NCI-H128 (cell line): ENCODE results near the gene FCSK.

Experiments used
- DNase-seq: peaks from one replicate; lab custom pipeline; 2025; ENCODE audit not compliant: unreplicated experiment; lab: John Stamatoyannopoulos, UW

FCSK gene

GRCh38 chr16:70453117-70453891 is 1.1 kb upstream of the FCSK start:
- DNase-seq, result no peak

DNA sequence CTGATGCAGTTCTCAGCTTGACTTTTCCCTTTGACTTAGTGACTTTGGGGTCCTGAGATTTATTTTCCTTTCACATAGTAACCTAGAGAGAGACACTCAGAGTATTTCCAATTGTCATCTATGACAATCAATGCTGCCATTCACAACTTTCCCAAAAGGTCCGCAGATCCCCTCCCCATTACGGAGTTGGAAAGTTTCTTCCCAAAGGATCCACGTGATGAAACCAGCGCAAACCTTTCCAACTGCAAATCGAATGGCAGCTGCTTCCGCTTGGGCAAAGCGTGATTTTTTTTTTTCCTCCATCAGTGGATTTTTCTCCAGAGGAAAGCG is 538 bp upstream of the FCSK start:
- no peak for DNase-seq

DNA sequence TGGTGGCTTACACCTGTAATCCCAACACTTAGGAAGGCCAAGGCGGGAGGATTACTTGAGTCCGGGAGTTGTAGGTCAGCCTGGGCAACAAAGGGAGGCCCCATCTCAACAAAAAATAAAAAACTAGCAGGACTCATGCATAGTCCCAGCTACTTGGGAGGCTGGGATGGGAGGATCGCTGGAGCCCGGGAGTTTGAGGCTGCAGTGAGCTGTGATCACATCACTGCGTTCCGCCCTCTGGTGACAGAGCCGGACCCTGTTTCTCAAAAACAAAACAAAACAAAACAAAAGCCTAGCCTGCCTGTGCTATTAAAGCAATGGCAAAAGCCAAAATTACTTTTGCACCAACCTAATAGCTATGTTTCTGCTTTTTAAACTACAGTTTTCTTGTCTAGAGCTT is 1.5 kb downstream of the FCSK start:
- DNase-seq, result no peak

GRCh38 chr16:70457446-70458166 is 3.2 kb downstream of the FCSK start:
- no peak for DNase-seq

GRCh38 chr16:70460737-70461261 is 6.4 kb downstream of the FCSK start:
- DNase-seq, result no peak

- DNase-seq, result no peak
Observed at GRCh38 chr16:70463235-70463634, 8.8 kb downstream of the FCSK start.

DNA sequence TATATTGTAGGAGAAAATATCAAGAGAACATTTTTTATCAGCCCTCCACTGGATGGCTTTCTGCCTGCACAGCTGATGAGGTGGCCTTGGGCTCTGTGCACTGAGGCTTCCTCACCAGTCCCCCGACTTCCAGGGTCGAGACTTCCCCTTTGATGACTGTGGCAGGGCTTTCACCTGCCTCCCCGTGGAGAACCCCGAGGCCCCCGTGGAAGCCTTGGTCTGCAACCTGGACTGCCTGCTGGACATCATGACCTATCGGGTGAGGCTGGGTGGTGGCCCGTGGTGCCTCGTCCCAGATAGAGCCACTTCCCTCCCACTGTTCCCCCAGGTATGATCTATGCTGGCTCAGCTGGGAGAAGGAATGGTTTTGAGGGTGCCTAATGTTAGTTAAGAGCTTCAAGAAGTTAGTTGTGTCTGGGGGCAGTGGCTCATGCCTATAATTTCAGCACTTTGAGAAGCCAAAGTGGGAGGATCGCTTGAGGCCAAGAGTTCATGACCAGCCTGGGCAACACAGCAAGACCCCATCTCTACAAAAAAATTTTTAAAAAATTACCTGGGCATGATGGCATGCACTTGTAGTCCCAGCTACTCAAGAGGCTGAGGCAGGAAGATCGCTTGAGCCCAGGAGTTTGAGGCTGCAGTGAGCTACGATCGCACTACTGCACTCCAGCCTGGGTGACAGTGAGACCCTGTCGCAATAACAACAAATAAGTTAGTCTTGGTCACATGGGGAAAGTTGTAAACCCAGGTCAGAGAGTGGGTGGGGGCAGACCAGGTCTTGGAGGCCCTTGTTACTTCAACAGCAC is 11.8 kb downstream of the FCSK start:
- no peak for DNase-seq

GRCh38 chr16:70466805-70467076 is 12.3 kb downstream of the FCSK start:
- no peak for DNase-seq

- DNase-seq, result no peak
Observed at GRCh38 chr16:70467113-70467512, 12.7 kb downstream of the FCSK start.

- DNase-seq, result no peak
Observed at GRCh38 chr16:70467608-70468007, 13.2 kb downstream of the FCSK start.

- DNase-seq, result no peak
Observed at GRCh38 chr16:70468776-70469525, 14.6 kb downstream of the FCSK start.

- DNase-seq, result no peak
Observed at GRCh38 chr16:70470141-70470926, 15.9 kb downstream of the FCSK start.

- no peak for DNase-seq
Observed at GRCh38 chr16:70470927-70471341, 16.5 kb downstream of the FCSK start.

GRCh38 chr16:70472786-70473433 is 18.5 kb downstream of the FCSK start:
- DNase-seq, result no peak

DNA sequence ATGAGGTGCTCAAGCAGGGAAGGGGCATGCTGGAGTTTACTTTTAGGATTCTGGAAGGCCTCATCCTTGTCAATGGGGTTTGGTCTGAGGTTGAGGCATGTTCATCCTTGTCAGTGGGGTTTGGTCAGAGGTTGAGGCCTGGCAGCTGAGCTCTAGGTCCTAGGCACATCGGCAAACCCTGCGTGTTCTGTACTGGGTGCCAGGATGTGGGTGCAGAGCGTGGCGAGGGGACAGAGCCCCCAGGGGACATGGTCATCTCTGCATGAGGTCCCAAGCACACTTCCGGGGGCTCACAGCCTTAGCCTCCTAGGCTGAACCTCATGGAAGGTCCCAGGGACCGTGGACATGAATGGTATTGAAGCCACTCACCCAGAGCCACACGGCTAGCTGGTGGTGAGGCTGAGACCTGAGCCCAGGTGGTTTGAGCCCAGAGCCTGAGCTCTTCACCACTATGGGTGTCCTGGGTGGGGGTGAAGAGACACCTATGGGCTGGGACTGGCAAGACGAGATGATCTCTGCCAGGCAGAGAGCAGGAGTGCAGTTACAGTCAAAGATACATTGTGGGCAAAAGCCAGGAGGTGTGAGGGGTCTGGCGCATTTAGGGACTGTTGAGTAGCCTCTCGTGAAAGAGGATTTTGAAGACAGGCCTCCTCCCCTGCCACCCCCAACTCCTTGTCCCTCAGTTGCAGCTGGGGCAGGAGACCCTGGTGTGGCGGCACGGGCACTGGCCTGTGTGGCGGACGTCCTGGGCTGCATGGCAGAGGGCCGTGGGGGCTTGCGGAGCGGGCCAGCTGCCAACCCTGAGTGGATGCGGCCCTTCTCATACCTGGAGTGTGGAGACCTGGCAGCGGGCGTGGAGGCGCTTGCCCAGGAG is 19.3 kb downstream of the FCSK start:
- no peak for DNase-seq

- no peak for DNase-seq
Observed at GRCh38 chr16:70474320-70475053, 20.1 kb downstream of the FCSK start.

DNA sequence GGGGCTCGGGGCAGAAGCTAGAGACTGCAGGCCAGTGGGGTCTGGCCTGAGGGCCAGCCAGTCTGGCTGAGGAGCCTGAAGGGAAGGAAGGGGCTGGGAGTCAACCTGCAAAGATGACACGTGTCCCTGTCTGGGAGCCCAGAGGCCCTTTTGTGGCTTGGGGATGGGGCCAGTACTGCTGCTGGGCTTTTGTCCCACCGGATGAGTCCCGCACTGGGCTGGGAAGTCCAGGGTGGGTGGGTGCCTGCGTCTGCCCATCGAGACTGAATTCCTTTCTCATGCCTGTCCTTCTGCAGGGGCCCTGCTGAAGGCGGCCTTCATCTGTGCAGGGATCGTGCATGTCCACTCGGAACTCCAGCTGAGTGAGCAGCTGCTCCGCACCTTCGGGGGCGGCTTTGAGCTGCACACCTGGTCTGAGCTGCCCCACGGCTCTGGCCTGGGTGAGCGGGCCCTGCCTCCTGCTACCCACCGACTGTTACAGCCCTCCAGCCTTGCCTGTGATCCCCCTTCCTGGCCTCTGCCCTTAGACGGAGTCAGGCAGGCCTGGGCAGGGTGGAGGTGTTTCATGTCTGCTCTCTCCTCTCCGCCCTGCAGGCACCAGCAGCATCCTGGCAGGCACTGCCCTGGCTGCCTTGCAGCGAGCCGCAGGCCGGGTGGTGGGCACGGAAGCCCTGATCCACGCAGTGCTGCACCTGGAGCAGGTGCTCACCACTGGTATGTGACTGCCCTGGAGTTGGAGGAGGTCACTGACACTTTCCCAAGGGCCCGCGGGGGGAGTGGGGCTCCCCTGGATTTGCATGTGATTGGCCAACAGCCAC is 20.9 kb downstream of the FCSK start:
- no peak for DNase-seq
